Measurements from ENCODE around the gene TFDP1.

The TFDP1 gene

DNA sequence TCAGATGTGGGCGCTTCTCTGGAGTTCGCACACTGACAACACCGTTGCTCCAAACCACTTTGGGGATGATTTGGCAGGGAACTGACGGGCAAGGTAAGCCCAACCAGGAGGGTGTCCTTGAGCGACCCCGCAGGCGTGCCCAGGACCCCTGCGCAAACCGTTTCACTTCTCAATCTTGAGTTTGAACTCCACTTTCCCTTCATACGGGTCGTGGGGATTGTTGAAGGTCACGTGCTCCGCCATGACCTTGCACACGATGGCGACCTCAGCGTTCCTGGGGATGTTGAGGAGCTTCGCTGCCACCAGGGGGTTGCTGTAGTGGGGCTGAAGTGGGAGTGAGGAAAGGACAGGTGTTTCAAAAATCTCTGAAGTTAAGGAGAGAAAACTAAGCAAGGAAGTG lies 64.7 kb downstream of the TFDP1 start:
- Histone ChIP-seq H4K20me1 (ENCODE audit: insufficient read depth) (no peaks in the 10 kb centered on the region), H3K4me1 (ENCODE audit: low read depth, poor library complexity, severe bottlenecking) (no peaks in the 10 kb centered on the region), H2AFZ (ENCODE audit: low read depth) (no peak overlapping the region), H3K4me3 (IDR thresholded peaks at IDR 0.05; ENCODE audit: insufficient read depth, low read depth, low read length) (no peak overlapping the region), H3K79me2 (ENCODE audit: insufficient read depth, low read depth) (no peaks in the 10 kb centered on the region), H3K27ac (no peak overlapping the region), H3K27me3 (ENCODE audit: insufficient read depth, low read depth) (no peaks in the 10 kb centered on the region), H3K36me3 (ENCODE audit: insufficient read depth) (no peaks in the 10 kb centered on the region), H3K4me2 (no peak overlapping the region), H3K9ac (no peak overlapping the region)
- TF ChIP-seq, protein P1, sequence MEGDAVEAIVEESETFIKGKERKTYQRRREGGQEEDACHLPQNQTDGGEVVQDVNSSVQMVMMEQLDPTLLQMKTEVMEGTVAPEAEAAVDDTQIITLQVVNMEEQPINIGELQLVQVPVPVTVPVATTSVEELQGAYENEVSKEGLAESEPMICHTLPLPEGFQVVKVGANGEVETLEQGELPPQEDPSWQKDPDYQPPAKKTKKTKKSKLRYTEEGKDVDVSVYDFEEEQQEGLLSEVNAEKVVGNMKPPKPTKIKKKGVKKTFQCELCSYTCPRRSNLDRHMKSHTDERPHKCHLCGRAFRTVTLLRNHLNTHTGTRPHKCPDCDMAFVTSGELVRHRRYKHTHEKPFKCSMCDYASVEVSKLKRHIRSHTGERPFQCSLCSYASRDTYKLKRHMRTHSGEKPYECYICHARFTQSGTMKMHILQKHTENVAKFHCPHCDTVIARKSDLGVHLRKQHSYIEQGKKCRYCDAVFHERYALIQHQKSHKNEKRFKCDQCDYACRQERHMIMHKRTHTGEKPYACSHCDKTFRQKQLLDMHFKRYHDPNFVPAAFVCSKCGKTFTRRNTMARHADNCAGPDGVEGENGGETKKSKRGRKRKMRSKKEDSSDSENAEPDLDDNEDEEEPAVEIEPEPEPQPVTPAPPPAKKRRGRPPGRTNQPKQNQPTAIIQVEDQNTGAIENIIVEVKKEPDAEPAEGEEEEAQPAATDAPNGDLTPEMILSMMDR (conservative IDR thresholded peaks at IDR 0.05; ENCODE audit: low read depth, low read length): no peak

DNA sequence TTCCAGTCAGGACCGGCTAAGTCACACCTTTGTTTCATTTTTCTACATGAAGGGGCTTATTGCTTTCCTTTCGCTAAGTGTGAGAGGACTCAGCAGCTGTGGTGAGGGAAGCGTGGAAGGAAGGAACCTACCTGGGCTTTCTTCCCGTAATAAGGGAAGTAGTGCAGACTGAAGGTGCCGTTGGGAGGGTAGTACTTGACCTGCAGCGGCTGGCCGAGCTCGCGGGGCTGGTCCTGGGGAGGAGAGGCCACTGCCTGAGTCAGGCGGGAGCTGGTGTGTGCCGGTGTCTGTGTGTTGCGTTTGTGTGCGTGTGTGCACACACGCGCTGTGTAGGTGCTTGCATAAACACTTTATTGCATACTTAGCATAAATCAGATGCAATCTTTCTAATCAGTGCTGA lies 65.7 kb downstream of the TFDP1 start:
- TF ChIP-seq, protein P1 (conservative IDR thresholded peaks at IDR 0.05; ENCODE audit: low read depth, low read length): no peak
- H3K4me1 ChIP-seq (ENCODE audit: low read depth, poor library complexity, severe bottlenecking): no peaks in the 10 kb centered on the region
- H3K27ac ChIP-seq: no peak overlapping the region
- H3K4me3 ChIP-seq (IDR thresholded peaks at IDR 0.05; ENCODE audit: insufficient read depth, low read depth, low read length): no peak overlapping the region
- no peaks in the 10 kb centered on the region for H3K79me2 ChIP-seq (ENCODE audit: insufficient read depth, low read depth)
- no peak overlapping the region for H2AFZ ChIP-seq (ENCODE audit: low read depth)
- H4K20me1 ChIP-seq (ENCODE audit: insufficient read depth): no peaks in the 10 kb centered on the region
- H3K9ac ChIP-seq: no peak overlapping the region
- H3K4me2 ChIP-seq: no peak overlapping the region
- H3K36me3 ChIP-seq (ENCODE audit: insufficient read depth): no peaks in the 10 kb centered on the region
- no peaks in the 10 kb centered on the region for H3K27me3 ChIP-seq (ENCODE audit: insufficient read depth, low read depth)

DNA sequence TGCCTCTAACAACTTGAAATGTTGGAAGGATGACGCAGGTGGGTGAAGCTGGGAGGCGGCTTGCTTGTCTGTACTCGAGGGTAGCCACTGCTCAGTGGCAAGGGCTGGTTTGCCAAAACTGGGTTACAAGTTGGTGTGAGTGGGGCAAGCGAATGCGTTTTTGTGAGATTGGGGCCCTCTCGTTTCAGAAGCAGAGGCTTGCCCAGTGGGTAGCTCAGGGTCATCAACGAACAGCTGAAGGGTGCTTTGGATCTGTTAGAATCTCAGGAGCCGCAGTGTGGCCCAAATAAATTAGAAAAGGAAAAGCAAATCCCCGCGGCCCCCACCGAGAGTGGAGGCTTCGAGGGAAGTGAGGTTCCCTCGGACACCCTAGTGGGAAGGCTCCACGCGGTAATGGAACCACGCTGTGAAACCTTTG lies 66.2 kb downstream of the TFDP1 start:
- TF ChIP-seq, protein P1 (conservative IDR thresholded peaks at IDR 0.05; ENCODE audit: low read depth, low read length): no peak
- no peak overlapping the region for H3K4me3 ChIP-seq (IDR thresholded peaks at IDR 0.05; ENCODE audit: insufficient read depth, low read depth, low read length)
- no peaks in the 10 kb centered on the region for H4K20me1 ChIP-seq (ENCODE audit: insufficient read depth)
- no peaks in the 10 kb centered on the region for H3K27me3 ChIP-seq (ENCODE audit: insufficient read depth, low read depth)
- H3K4me1 ChIP-seq (ENCODE audit: low read depth, poor library complexity, severe bottlenecking): no peaks in the 10 kb centered on the region
- no peaks in the 10 kb centered on the region for H3K36me3 ChIP-seq (ENCODE audit: insufficient read depth)
- H2AFZ ChIP-seq (ENCODE audit: low read depth): no peak overlapping the region
- no peaks in the 10 kb centered on the region for H3K79me2 ChIP-seq (ENCODE audit: insufficient read depth, low read depth)
- no peak overlapping the region for H3K27ac ChIP-seq
- no peak overlapping the region for H3K4me2 ChIP-seq
- no peak overlapping the region for H3K9ac ChIP-seq

DNA sequence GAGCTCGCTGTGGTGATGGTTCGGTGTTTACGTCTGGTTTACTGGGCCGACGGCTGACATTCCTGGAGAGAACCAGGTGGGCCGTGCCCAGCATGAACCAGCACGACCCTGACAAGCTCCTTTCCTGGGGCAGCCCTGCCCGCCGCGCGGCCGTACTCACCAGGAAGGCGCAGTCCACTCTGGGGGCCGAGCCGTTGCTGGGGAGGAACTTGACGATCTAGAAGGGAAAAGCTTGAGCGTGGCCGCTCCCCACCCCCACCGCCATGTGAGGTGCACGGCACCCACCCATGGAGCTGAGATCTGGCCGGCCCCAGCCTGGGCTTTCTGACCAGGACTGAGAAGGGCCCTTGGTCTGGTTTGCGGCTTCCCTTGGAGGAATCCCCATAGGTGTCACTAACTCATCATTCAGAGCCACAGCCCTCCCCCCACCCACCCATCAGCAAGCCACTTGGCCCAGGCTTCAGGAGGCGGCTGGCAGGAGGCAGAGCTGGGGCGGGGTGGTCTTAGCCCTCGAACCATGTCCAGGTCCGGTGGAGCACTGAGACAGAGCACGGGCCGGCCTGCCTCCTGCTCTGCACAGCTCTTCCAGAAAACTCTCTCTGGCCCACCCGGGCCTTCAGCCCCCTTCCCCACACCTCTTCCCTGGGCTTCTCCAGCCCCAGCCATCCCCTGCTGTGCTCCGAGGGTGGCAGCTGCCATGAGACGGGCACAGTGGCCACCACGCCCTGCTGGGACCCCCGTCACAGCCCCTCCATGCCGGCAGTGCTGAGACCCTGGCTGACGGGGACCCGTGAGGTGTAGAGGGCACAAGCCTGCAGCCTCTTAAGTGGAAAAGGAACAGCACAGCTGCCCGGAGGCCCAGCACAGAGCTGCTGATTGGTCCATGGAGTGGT lies 67.2 kb downstream of the TFDP1 start:
- no peak overlapping the region for H3K9ac ChIP-seq
- no peaks in the 10 kb centered on the region for H3K4me1 ChIP-seq (ENCODE audit: low read depth, poor library complexity, severe bottlenecking)
- H3K27me3 ChIP-seq (ENCODE audit: insufficient read depth, low read depth): no peaks in the 10 kb centered on the region
- H3K27ac ChIP-seq: no peak overlapping the region
- H3K4me2 ChIP-seq: no peak overlapping the region
- TF ChIP-seq, protein P1 (conservative IDR thresholded peaks at IDR 0.05; ENCODE audit: low read depth, low read length): no peak
- no peaks in the 10 kb centered on the region for H4K20me1 ChIP-seq (ENCODE audit: insufficient read depth)
- H2AFZ ChIP-seq (ENCODE audit: low read depth): no peak overlapping the region
- no peaks in the 10 kb centered on the region for H3K36me3 ChIP-seq (ENCODE audit: insufficient read depth)
- H3K79me2 ChIP-seq (ENCODE audit: insufficient read depth, low read depth): no peaks in the 10 kb centered on the region
- no peak overlapping the region for H3K4me3 ChIP-seq (IDR thresholded peaks at IDR 0.05; ENCODE audit: insufficient read depth, low read depth, low read length)

All from KMS-11 (cell line).